Measurements from ENCODE around the gene RICTOR. TPM values are rescaled to one million over a fixed set of nuclear protein-coding genes. Genes with fewer than 3 reads are reported as not detected.

RICTOR gene
- polyA plus RNA-seq, 1 donor from 2014 or later: 12.9 TPM

DNA sequence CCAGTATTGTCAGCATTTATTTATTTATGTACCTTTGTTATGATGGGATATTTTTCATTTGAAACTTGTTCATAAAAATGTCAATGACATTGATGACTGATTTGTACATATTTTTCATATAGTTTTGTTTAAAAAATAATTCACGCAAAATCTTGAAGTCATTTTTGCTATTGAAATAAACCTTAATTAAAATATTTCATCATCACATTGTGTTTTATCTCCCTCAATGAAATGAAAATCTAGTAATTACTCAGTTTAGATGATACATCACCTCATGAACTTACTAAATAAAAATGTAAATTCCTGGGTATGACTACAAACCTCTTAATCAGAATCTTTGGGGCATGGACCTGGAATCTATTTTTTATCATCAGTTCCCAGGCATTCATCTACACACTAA is 138.8 kb downstream of the RICTOR start:
- Histone ChIP-seq H3K9me2 (ENCODE audit: insufficient read depth, low read length) (no peaks in the 10 kb centered on the region), H3K4me2 (ENCODE audit: low read length) (no peak overlapping the region)
- TF ChIP-seq EP300 (conservative IDR thresholded peaks at IDR 0.05; ENCODE audit: poor library complexity, severe bottlenecking) (no peak), SMC3 (conservative IDR thresholded peaks at IDR 0.05; ENCODE audit: poor library complexity) (no peak), MXI1 (conservative IDR thresholded peaks at IDR 0.05; ENCODE audit: poor library complexity, severe bottlenecking) (no peak), EZH2 (IDR thresholded peaks at IDR 0.05; ENCODE audit: borderline replicate concordance, insufficient read depth, low read length, poor library complexity, severe bottlenecking) (no peak), POLR2AphosphoS5 (IDR thresholded peaks at IDR 0.05) (no peak), TAF1 (IDR thresholded peaks at IDR 0.05; ENCODE audit: low read depth) (no peak)
- TF ChIP-seq, protein P1, sequence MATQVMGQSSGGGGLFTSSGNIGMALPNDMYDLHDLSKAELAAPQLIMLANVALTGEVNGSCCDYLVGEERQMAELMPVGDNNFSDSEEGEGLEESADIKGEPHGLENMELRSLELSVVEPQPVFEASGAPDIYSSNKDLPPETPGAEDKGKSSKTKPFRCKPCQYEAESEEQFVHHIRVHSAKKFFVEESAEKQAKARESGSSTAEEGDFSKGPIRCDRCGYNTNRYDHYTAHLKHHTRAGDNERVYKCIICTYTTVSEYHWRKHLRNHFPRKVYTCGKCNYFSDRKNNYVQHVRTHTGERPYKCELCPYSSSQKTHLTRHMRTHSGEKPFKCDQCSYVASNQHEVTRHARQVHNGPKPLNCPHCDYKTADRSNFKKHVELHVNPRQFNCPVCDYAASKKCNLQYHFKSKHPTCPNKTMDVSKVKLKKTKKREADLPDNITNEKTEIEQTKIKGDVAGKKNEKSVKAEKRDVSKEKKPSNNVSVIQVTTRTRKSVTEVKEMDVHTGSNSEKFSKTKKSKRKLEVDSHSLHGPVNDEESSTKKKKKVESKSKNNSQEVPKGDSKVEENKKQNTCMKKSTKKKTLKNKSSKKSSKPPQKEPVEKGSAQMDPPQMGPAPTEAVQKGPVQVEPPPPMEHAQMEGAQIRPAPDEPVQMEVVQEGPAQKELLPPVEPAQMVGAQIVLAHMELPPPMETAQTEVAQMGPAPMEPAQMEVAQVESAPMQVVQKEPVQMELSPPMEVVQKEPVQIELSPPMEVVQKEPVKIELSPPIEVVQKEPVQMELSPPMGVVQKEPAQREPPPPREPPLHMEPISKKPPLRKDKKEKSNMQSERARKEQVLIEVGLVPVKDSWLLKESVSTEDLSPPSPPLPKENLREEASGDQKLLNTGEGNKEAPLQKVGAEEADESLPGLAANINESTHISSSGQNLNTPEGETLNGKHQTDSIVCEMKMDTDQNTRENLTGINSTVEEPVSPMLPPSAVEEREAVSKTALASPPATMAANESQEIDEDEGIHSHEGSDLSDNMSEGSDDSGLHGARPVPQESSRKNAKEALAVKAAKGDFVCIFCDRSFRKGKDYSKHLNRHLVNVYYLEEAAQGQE (IDR thresholded peaks at IDR 0.05; ENCODE audit: borderline replicate concordance): no peak

GRCh38 chr5:38932854-38933408 is 141.3 kb downstream of the RICTOR start:
- Histone ChIP-seq H3K27me3 (ENCODE audit: insufficient read depth, low read depth, low read length) (no peaks in the 10 kb centered on the region), H3K9me3 (ENCODE audit: low read length) (no peaks in the 10 kb centered on the region), H3F3A (ENCODE audit: insufficient read depth, low read length, poor library complexity, severe bottlenecking) (no peaks in the 10 kb centered on the region), H2AFZ (ENCODE audit: low read depth, low read length) (no peak overlapping the region), H3K27ac (ENCODE audit: low read length) (no peak overlapping the region), H3K4me2 (ENCODE audit: low read length) (no peak overlapping the region), H3K9ac (ENCODE audit: low read length) (no peak overlapping the region), H3K36me3 (ENCODE audit: insufficient read depth, low read length) (no peaks in the 10 kb centered on the region), H3K9me2 (ENCODE audit: insufficient read depth, low read length) (no peaks in the 10 kb centered on the region), H4K20me1 (ENCODE audit: insufficient read depth) (no peaks in the 10 kb centered on the region), H3K4me3 (ENCODE audit: low read length) (no peak overlapping the region), H3K79me2 (replicated peaks; ENCODE audit: insufficient read depth, low read length) (no peaks in the 10 kb centered on the region)
- TF ChIP-seq EP300 (conservative IDR thresholded peaks at IDR 0.05; ENCODE audit: poor library complexity, severe bottlenecking): no peak
- TF ChIP-seq EZH2 (IDR thresholded peaks at IDR 0.05; ENCODE audit: borderline replicate concordance, insufficient read depth, low read length, poor library complexity, severe bottlenecking): no peak
- no peak for TF ChIP-seq MXI1 (conservative IDR thresholded peaks at IDR 0.05; ENCODE audit: poor library complexity, severe bottlenecking)
- TF ChIP-seq, protein P2, sequence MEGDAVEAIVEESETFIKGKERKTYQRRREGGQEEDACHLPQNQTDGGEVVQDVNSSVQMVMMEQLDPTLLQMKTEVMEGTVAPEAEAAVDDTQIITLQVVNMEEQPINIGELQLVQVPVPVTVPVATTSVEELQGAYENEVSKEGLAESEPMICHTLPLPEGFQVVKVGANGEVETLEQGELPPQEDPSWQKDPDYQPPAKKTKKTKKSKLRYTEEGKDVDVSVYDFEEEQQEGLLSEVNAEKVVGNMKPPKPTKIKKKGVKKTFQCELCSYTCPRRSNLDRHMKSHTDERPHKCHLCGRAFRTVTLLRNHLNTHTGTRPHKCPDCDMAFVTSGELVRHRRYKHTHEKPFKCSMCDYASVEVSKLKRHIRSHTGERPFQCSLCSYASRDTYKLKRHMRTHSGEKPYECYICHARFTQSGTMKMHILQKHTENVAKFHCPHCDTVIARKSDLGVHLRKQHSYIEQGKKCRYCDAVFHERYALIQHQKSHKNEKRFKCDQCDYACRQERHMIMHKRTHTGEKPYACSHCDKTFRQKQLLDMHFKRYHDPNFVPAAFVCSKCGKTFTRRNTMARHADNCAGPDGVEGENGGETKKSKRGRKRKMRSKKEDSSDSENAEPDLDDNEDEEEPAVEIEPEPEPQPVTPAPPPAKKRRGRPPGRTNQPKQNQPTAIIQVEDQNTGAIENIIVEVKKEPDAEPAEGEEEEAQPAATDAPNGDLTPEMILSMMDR (IDR thresholded peaks at IDR 0.05; ENCODE audit: poor library complexity, severe bottlenecking): no peak
- TF ChIP-seq POLR2AphosphoS5 (IDR thresholded peaks at IDR 0.05): no peak
- TF ChIP-seq SMC3 (conservative IDR thresholded peaks at IDR 0.05; ENCODE audit: poor library complexity): no peak
- TF ChIP-seq, protein P1 (IDR thresholded peaks at IDR 0.05; ENCODE audit: borderline replicate concordance): no peak
- no peak for TF ChIP-seq RAD21 (conservative IDR thresholded peaks at IDR 0.05)
- no peak for TF ChIP-seq TAF1 (IDR thresholded peaks at IDR 0.05; ENCODE audit: low read depth)

More for the DNA sequence above, 138.8 kb downstream of the RICTOR start:
- H2AFZ ChIP-seq (ENCODE audit: low read depth, low read length): no peak overlapping the region
- no peaks in the 10 kb centered on the region for H3K79me2 ChIP-seq (replicated peaks; ENCODE audit: insufficient read depth, low read length)
- H3K36me3 ChIP-seq (ENCODE audit: insufficient read depth, low read length): no peaks in the 10 kb centered on the region
- H3F3A ChIP-seq (ENCODE audit: insufficient read depth, low read length, poor library complexity, severe bottlenecking): no peaks in the 10 kb centered on the region
- no peaks in the 10 kb centered on the region for H3K9me3 ChIP-seq (ENCODE audit: low read length)
- no peaks in the 10 kb centered on the region for H4K20me1 ChIP-seq (ENCODE audit: insufficient read depth)
- no peak overlapping the region for H3K27ac ChIP-seq (ENCODE audit: low read length)
- H3K27me3 ChIP-seq (ENCODE audit: insufficient read depth, low read depth, low read length): no peaks in the 10 kb centered on the region
- no peak overlapping the region for H3K4me3 ChIP-seq (ENCODE audit: low read length)
- no peak overlapping the region for H3K9ac ChIP-seq (ENCODE audit: low read length)

Measured in neural cell (in vitro differentiated cells).